Muscle of leg (tissue), 11 donors: ENCODE data around the gene FNDC3B. TPM values are rescaled to one million over a fixed set of nuclear protein-coding genes. Genes with fewer than 3 reads are reported as not detected.

ENCODE experiments used
- DNase-seq: peaks from one replicate; pipeline ENCODE4 v3.0.0; 2013
- H3K27ac ChIP-seq: one replicate; pipeline ENCODE4 v1.5.1; 2013; ENCODE audit warnings: mild to moderate bottlenecking, low read length, control low read depth
- H3K27me3 ChIP-seq: one replicate; pipeline ENCODE4 v1.6.1; 2013; ENCODE audit warnings: low read length; ENCODE audit not compliant: control insufficient read depth, insufficient read depth
- H3K36me3 ChIP-seq: one replicate; pipeline ENCODE4 v1.6.1; 2013; ENCODE audit warnings: low read length; ENCODE audit not compliant: control insufficient read depth, insufficient read depth
- H3K4me1 ChIP-seq: one replicate; pipeline ENCODE4 v1.6.1; 2013; ENCODE audit warnings: low read length; ENCODE audit not compliant: control insufficient read depth, insufficient read depth
- H3K4me3 ChIP-seq: one replicate; pipeline ENCODE4 v1.5.1; 2013; ENCODE audit warnings: low read length, control low read depth
- H3K9me3 ChIP-seq: replicated peaks from 2 replicates; pipeline ENCODE4 v1.6.1; 2013; ENCODE audit warnings: low read depth, low read length; ENCODE audit not compliant: control insufficient read depth
- WGBS: methylation state at CpG from one replicate; pipeline ENCODE4 v1.1.5; 2013; ENCODE audit warnings: missing lambda C conversion rate; ENCODE audit not compliant: insufficient coverage; 5-methylcytosine and 5-hydroxymethylcytosine counted together
- polyA plus RNA-seq, 8 donors: library from polyadenylated mRNA; unstranded; fragments of 120-200 nt; gene quantifications; one replicate each; pipeline versions ENCODE4 v1.2.1 to v1.2.3, GENCODE V29; 2013; ENCODE audit warnings: inconsistent platforms in 1 of 8, low replicate concordance in 1 of 8; ENCODE audit not compliant: insufficient read length in 8 of 8, insufficient read depth in 1 of 8
- total RNA-seq: library from RNA; stranded (reverse); fragments of 120-200 nt; gene quantifications from one replicate; pipeline ENCODE4 v1.2.4, GENCODE V29; 2013

FNDC3B gene
- total and polyA plus RNA-seq, 9 donors = 35.1 to 98.8 (median 58.3) TPM

- peaks cover 16% of the 10 kb centered on the region for H3K4me1 ChIP-seq
- H3K27ac ChIP-seq = no peak overlapping the region
- H3K27me3 ChIP-seq = no peaks in the 10 kb centered on the region
- no peak overlapping the region for H3K4me3 ChIP-seq
- no CpG with 5 or more reads among the region's 3 CpGs for WGBS
- H3K36me3 ChIP-seq = peaks cover 9% of the 10 kb centered on the region
- H3K9me3 ChIP-seq = peaks cover 2% of the 10 kb centered on the region
- no peak for DNase-seq
Measured at GRCh38 chr3:172062761-172063160, 23.4 kb downstream of the FNDC3B start.

- no peak overlapping the region for H3K4me3 ChIP-seq
- peaks cover 19% of the 10 kb centered on the region for H3K4me1 ChIP-seq
- no peaks in the 10 kb centered on the region for H3K27me3 ChIP-seq
- H3K36me3 ChIP-seq = peaks cover 11% of the 10 kb centered on the region
- 100% methylated on average over 1 of the region's 7 CpGs for WGBS
- DNase-seq = no peak
- peaks cover 2% of the 10 kb centered on the region for H3K9me3 ChIP-seq
- no peak overlapping the region for H3K27ac ChIP-seq
Measured at GRCh38 chr3:172063456-172064432, 24.4 kb downstream of the FNDC3B start.

DNA sequence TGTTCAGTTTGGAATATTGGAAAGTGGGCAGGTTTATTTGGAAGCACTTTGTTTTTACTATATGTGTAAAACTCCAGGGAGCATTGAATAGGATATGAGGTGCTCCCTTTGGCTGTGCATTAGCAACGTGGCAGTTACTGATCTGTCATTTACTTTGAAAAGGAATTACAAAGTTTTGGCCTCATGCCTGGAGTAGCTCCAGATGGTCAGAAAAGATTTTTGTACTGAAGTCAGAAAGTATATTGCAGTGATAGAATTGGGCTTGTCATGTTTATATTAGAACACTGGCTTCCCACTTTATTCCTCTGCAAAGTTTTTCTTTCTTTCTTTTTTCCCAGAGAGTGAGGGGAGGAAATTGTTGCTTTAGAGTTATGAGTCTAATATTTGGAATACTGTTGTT, 26.1 kb downstream of the FNDC3B start:
- Histone ChIP-seq H3K36me3 (peaks cover 11% of the 10 kb centered on the region), H3K9me3 (peaks cover 2% of the 10 kb centered on the region), H3K27me3 (no peaks in the 10 kb centered on the region), H3K27ac (peak overlapping the region; percentile 80), H3K4me1 (peaks cover 25% of the 10 kb centered on the region), H3K4me3 (no peak overlapping the region)
- peak; percentile 91 for DNase-seq
- WGBS = 0% methylated on average over 1 of the region's 1 CpG

GRCh38 chr3:172065967-172066762, 26.8 kb downstream of the FNDC3B start:
- H3K27ac ChIP-seq = peak overlapping the region; percentile 80
- H3K4me1 ChIP-seq = peaks cover 25% of the 10 kb centered on the region
- peaks cover 2% of the 10 kb centered on the region for H3K9me3 ChIP-seq
- no peak overlapping the region for H3K4me3 ChIP-seq
- WGBS = 40% methylated on average over 1 of the region's 7 CpGs
- DNase-seq = peak; percentile 53
- peaks cover 11% of the 10 kb centered on the region for H3K36me3 ChIP-seq
- no peaks in the 10 kb centered on the region for H3K27me3 ChIP-seq

- Histone ChIP-seq H3K36me3 (peaks cover 11% of the 10 kb centered on the region), H3K27ac (no peak overlapping the region), H3K9me3 (peaks cover 2% of the 10 kb centered on the region), H3K4me1 (peaks cover 25% of the 10 kb centered on the region), H3K27me3 (no peaks in the 10 kb centered on the region), H3K4me3 (no peak overlapping the region)
- DNase-seq = peak; percentile 52
- 96% methylated on average over 2 of the region's 7 CpGs for WGBS
Measured at GRCh38 chr3:172066880-172067796, 27.8 kb downstream of the FNDC3B start.

GRCh38 chr3:172067837-172068440, 28.6 kb downstream of the FNDC3B start:
- Histone ChIP-seq H3K4me1 (peaks cover 25% of the 10 kb centered on the region), H3K9me3 (peaks cover 2% of the 10 kb centered on the region), H3K27me3 (no peaks in the 10 kb centered on the region), H3K4me3 (no peak overlapping the region), H3K36me3 (peaks cover 17% of the 10 kb centered on the region), H3K27ac (no peak overlapping the region)
- no peak for DNase-seq
- WGBS = 88% methylated on average over 2 of the region's 6 CpGs

GRCh38 chr3:172068977-172069376, 29.6 kb downstream of the FNDC3B start:
- WGBS = 63% methylated on average over 3 of the region's 4 CpGs
- peaks cover 2% of the 10 kb centered on the region for H3K9me3 ChIP-seq
- no peaks in the 10 kb centered on the region for H3K27me3 ChIP-seq
- H3K4me3 ChIP-seq = no peak overlapping the region
- peaks cover 17% of the 10 kb centered on the region for H3K36me3 ChIP-seq
- H3K27ac ChIP-seq = peak overlapping the region; percentile 22
- no peak for DNase-seq
- peaks cover 26% of the 10 kb centered on the region for H3K4me1 ChIP-seq

- Histone ChIP-seq H3K36me3 (peaks cover 19% of the 10 kb centered on the region), H3K27me3 (no peaks in the 10 kb centered on the region), H3K4me1 (peaks cover 30% of the 10 kb centered on the region), H3K9me3 (no peaks in the 10 kb centered on the region), H3K4me3 (no peak overlapping the region), H3K27ac (peak overlapping the region; percentile 2)
- peak; percentile 51 for DNase-seq
- no CpG with 5 or more reads among the region's 3 CpGs for WGBS
Measured at GRCh38 chr3:172069478-172069877, 30.1 kb downstream of the FNDC3B start.

- H3K27ac ChIP-seq = peak overlapping the region; percentile 2
- no peak for DNase-seq
- no peaks in the 10 kb centered on the region for H3K9me3 ChIP-seq
- peaks cover 29% of the 10 kb centered on the region for H3K4me1 ChIP-seq
- H3K4me3 ChIP-seq = no peak overlapping the region
- WGBS = no CpG with 5 or more reads among the region's 6 CpGs
- no peaks in the 10 kb centered on the region for H3K27me3 ChIP-seq
- peaks cover 17% of the 10 kb centered on the region for H3K36me3 ChIP-seq
Measured at GRCh38 chr3:172070269-172070668, 30.9 kb downstream of the FNDC3B start.
